Measurements from ENCODE around the gene CD19. TPM values are rescaled to one million over a fixed set of nuclear protein-coding genes. Genes with fewer than 3 reads are reported as not detected.
"Not testable (repeated sequence)": the region's sequence is repeated elsewhere in the genome, so short reads cannot be mapped to it uniquely, and the experiment has no call there.

Gene CD19
- total RNA-seq, 3 donors from 2014 or later: not detected

GRCh38 chr16:28937222-28937876 is 5.6 kb downstream of the CD19 start:
- Histone ChIP-seq H3K9me3 (no peaks in the 10 kb centered on the region), H3K36me3 (no peaks in the 10 kb centered on the region), H3K27ac (no peak overlapping the region), H3K4me1 (no peaks in the 10 kb centered on the region), H3K27me3 (no peaks in the 10 kb centered on the region), H3K4me3 (no peak overlapping the region)
- DNase-seq (ENCODE audit: low spot score in 2 of 2): no peak
- TF ChIP-seq POLR2AphosphoS5 (IDR thresholded peaks at IDR 0.05): no peak
- TF ChIP-seq POLR2A (IDR thresholded peaks at IDR 0.05): no peak
- TF ChIP-seq CTCF (IDR thresholded peaks at IDR 0.05): no peak
- intact Hi-C loops (cut with DNase I; ENCODE audit: low total_unique reads): no loop called here

- H3K36me3 ChIP-seq: no peaks in the 10 kb centered on the region
- no peak overlapping the region for H3K4me3 ChIP-seq
- no peaks in the 10 kb centered on the region for H3K9me3 ChIP-seq
- intact Hi-C loops (cut with DNase I; ENCODE audit: low total_unique reads): no loop called here
- no peaks in the 10 kb centered on the region for H3K27me3 ChIP-seq
- no peak for TF ChIP-seq POLR2A (IDR thresholded peaks at IDR 0.05)
- TF ChIP-seq CTCF (IDR thresholded peaks at IDR 0.05): no peak
- no peak for TF ChIP-seq POLR2AphosphoS5 (IDR thresholded peaks at IDR 0.05)
- DNase-seq (ENCODE audit: low spot score in 2 of 2): no peak
- no peaks in the 10 kb centered on the region for H3K4me1 ChIP-seq
- H3K27ac ChIP-seq: no peak overlapping the region
These were observed 7.0 kb downstream of the CD19 start for GRCh38 chr16:28938721-28939120.

DNA sequence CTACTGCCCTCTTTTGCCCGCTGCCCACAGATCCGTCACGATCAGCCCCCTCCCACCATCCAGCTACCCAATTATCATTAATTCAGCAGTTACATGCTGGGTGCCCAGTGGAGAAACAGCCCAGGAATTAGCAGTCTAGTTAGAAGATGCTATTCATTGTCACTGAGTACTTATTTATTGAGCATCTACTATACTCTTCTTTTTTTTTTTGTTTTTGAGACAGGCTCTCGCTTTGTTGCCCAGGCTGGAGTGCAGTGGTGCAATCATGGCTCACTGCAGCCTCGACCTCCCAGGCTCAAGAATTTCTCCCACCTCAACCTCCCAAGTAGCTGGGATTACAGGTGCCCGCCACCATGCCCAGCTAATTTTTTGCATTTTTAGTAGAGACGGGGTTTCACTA is 8.1 kb downstream of the CD19 start:
- H3K27me3 ChIP-seq; H3K9me3 ChIP-seq; H3K4me3 ChIP-seq; intact Hi-C loops (cut with DNase I; ENCODE audit: low total_unique reads); DNase-seq (ENCODE audit: low spot score in 2 of 2); H3K27ac ChIP-seq; H3K4me1 ChIP-seq; H3K36me3 ChIP-seq: not testable (repeated sequence)

- Histone ChIP-seq H3K27ac (no peak overlapping the region), H3K4me1 (no peaks in the 10 kb centered on the region), H3K27me3 (no peaks in the 10 kb centered on the region), H3K36me3 (no peaks in the 10 kb centered on the region), H3K4me3 (no peak overlapping the region), H3K9me3 (no peaks in the 10 kb centered on the region)
- no peak for DNase-seq (ENCODE audit: low spot score in 2 of 2)
- intact Hi-C loops (cut with DNase I; ENCODE audit: low total_unique reads): no loop called here
- TF ChIP-seq POLR2A (IDR thresholded peaks at IDR 0.05) (no peak), POLR2AphosphoS5 (IDR thresholded peaks at IDR 0.05) (no peak), CTCF (IDR thresholded peaks at IDR 0.05) (no peak)
These were observed 11.5 kb downstream of the CD19 start for GRCh38 chr16:28943281-28943680.

DNA sequence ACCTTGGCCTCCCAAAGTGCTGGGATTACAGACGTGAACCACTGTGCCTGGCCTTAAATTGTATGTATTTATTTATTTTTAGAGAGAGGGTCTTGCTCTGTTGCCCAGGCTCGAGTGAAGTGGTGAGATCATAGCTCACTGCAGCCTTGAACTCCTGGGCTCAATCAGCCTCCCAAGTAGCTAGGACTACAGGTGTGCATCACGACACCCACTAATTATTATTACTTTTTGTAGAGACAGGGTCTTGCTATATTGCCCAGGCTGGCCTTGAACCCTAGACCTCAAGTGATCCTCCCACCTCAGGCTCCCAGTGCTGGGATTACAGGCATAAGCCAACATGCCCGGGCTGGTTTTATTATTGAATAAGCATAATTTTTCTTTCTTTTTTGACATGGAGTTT is 14.9 kb downstream of the CD19 start:
- Histone ChIP-seq H3K4me1 (peaks cover 0 to 3% of the 10 kb centered on the region in 2 donors), H3K36me3 (no peaks in the 10 kb centered on the region), H3K4me3 (no peak overlapping the region), H3K27me3 (no peaks in the 10 kb centered on the region), H3K27ac (no peak overlapping the region), H3K9me3 (no peaks in the 10 kb centered on the region)
- TF ChIP-seq POLR2AphosphoS5 (IDR thresholded peaks at IDR 0.05): no peak
- TF ChIP-seq POLR2A (IDR thresholded peaks at IDR 0.05): no peak
- TF ChIP-seq CTCF (IDR thresholded peaks at IDR 0.05): no peak
- intact Hi-C loops (cut with DNase I; ENCODE audit: low total_unique reads): no loop called here
- no peak for DNase-seq (ENCODE audit: low spot score in 2 of 2)
